HepG2 (cell line): Measurements from ENCODE around the gene ABL2. TPM values are rescaled to one million over a fixed set of nuclear protein-coding genes. Genes with fewer than 3 reads are reported as not detected.

Experiments
- CENPT ChIP-seq: sonication (generic); formaldehyde crosslinking; IDR thresholded peaks from 2 replicates; pipeline ENCODE4 v1.8.0; 2022; ENCODE audit warnings: low read depth, mild to moderate bottlenecking, moderate library complexity, missing genetic modification reagents
- CREB1 ChIP-seq, 2 experiments: fragments of 450-650 bp in 1 of 2; IDR thresholded peaks; 2 replicates each; pipeline ENCODE4 v1.6.1; 2016 to 2017; ENCODE audit warnings: control low read depth in 1 of 2, mild to moderate bottlenecking in 1 of 2, missing compliant biosample characterization in 1 of 2, missing genetic modification characterization in 1 of 2
- EZH2 ChIP-seq: conservative IDR thresholded peaks from 2 replicates; pipeline ENCODE4 v1.6.1; 2012; ENCODE audit warnings: mild to moderate bottlenecking, low read depth, low read length, moderate library complexity
- FOXO1 ChIP-seq: sonication (generic); formaldehyde crosslinking; IDR thresholded peaks from 2 replicates; pipeline ENCODE4 v1.4.0; 2020; ENCODE audit warnings: missing genetic modification reagents
- GFI1 ChIP-seq: sonication (generic); formaldehyde crosslinking; IDR thresholded peaks from 2 replicates; pipeline ENCODE4 v1.5.0; 2020; ENCODE audit warnings: missing genetic modification reagents, mild to moderate bottlenecking, borderline replicate concordance
- IRF2 ChIP-seq: IDR thresholded peaks from 2 replicates; pipeline ENCODE4 v1.6.1; 2018; ENCODE audit warnings: missing genetic modification reagents, missing compliant biosample characterization
- JUND ChIP-seq: sonication (generic); formaldehyde crosslinking; IDR thresholded peaks from 2 replicates; pipeline ENCODE4 v1.8.0; 2022; ENCODE audit warnings: mild to moderate bottlenecking, missing genetic modification reagents
- KLF9 ChIP-seq: IDR thresholded peaks from 2 replicates; pipeline ENCODE4 v1.6.1; 2016; ENCODE audit warnings: low read depth
- POLR2AphosphoS5 ChIP-seq: IDR thresholded peaks from 2 replicates; pipeline ENCODE4 v1.6.1; 2012; ENCODE audit warnings: low read depth, low read length
- RARG ChIP-seq: sonication (generic); formaldehyde crosslinking; IDR thresholded peaks from 2 replicates; pipeline ENCODE4 v1.4.0; 2020; ENCODE audit warnings: low read depth, mild to moderate bottlenecking, missing genetic modification reagents
- SOX5 ChIP-seq: IDR thresholded peaks from 2 replicates; pipeline ENCODE4 v1.6.1; 2016; ENCODE audit warnings: borderline replicate concordance
- TBX2 ChIP-seq: sonication (generic); formaldehyde crosslinking; IDR thresholded peaks from 2 replicates; pipeline ENCODE4 v1.5.0; 2020; ENCODE audit warnings: missing genetic modification reagents, mild to moderate bottlenecking, borderline replicate concordance
- TCF12 ChIP-seq, 2 experiments: fragments of 450-650 bp in 1 of 2; sonication (generic) in 1 of 2; formaldehyde crosslinking in 1 of 2; IDR thresholded peaks; 2 replicates each; pipeline versions ENCODE4 v1.6.1 to v1.8.0; 2017 to 2022; ENCODE audit warnings: antibody characterized with exemption in 1 of 2, mild to moderate bottlenecking in 1 of 2, missing genetic modification reagents in 1 of 2, moderate library complexity in 1 of 2
- ZBTB1 ChIP-seq: sonication (generic); formaldehyde crosslinking; IDR thresholded peaks from 2 replicates; pipeline ENCODE4 v1.4.0; 2020; ENCODE audit warnings: missing genetic modification reagents, borderline replicate concordance
- ZFX ChIP-seq: sonication (generic); formaldehyde crosslinking; IDR thresholded peaks from 2 replicates; pipeline ENCODE4 v1.4.0; 2020; ENCODE audit warnings: mild to moderate bottlenecking, low read depth, missing genetic modification reagents, moderate library complexity
- ZNF124 ChIP-seq: sonication (generic); formaldehyde crosslinking; IDR thresholded peaks from 2 replicates; pipeline ENCODE4 v1.4.0; 2020; ENCODE audit warnings: missing genetic modification reagents
- ZNF234 ChIP-seq: sonication (generic); formaldehyde crosslinking; conservative IDR thresholded peaks from 2 replicates; pipeline ENCODE4 v1.5.1; 2020; ENCODE audit warnings: mild to moderate bottlenecking, missing genetic modification reagents
- ZNF383 ChIP-seq: sonication (generic); formaldehyde crosslinking; IDR thresholded peaks from 2 replicates; pipeline ENCODE4 v1.4.0; 2020; ENCODE audit warnings: missing genetic modification reagents, mild to moderate bottlenecking, borderline replicate concordance
- ZNF563 ChIP-seq: sonication (generic); formaldehyde crosslinking; IDR thresholded peaks from 2 replicates; pipeline ENCODE4 v1.8.0; 2022; ENCODE audit warnings: mild to moderate bottlenecking, moderate library complexity, missing genetic modification reagents
- ZNF616 ChIP-seq: sonication (generic); formaldehyde crosslinking; IDR thresholded peaks from 2 replicates; pipeline ENCODE4 v1.5.0; 2020; ENCODE audit warnings: low read depth, mild to moderate bottlenecking, missing genetic modification reagents
- ZNF746 ChIP-seq: sonication (generic); formaldehyde crosslinking; IDR thresholded peaks from 2 replicates; pipeline ENCODE4 v1.8.0; 2022; ENCODE audit warnings: mild to moderate bottlenecking, missing genetic modification reagents
- ZNF780A ChIP-seq: sonication (generic); formaldehyde crosslinking; IDR thresholded peaks from 2 replicates; pipeline ENCODE4 v1.8.0; 2022; ENCODE audit warnings: mild to moderate bottlenecking, missing genetic modification reagents, moderate library complexity
- polyA plus RNA-seq, 8 experiments: library from polyadenylated mRNA; depleted of rRNA in 3 of 8; stranded (reverse) in 7 of 8; unstranded in 1 of 8; fragments of >200 nt; fragmentation: Illumina TruSeq in 4 of 8; extraction: Trizol in 4 of 8; gene quantifications; 2 replicates each; pipeline versions ENCODE4 v1.2.1 to v1.2.3, GENCODE V29; 2011 to 2016; ENCODE audit warnings: low read depth in 4 of 8, missing spikeins in 1 of 8, mixed read lengths in 1 of 8; ENCODE audit not compliant: insufficient read depth in 1 of 8
- total RNA-seq, 5 experiments: library from RNA; depleted of rRNA; stranded (reverse); fragments of >200 nt; fragmentation: Illumina TruSeq; extraction: Trizol; gene quantifications; 2 replicates each; pipeline ENCODE4 v1.2.3, GENCODE V29; 2016; ENCODE audit warnings: low read depth in 1 of 5
- TF ChIP-seq, protein P1 (sequence below): sonication (generic); formaldehyde crosslinking; IDR thresholded peaks from 2 replicates; pipeline ENCODE4 v1.4.0; 2020; ENCODE audit warnings: mild to moderate bottlenecking, missing genetic modification reagents
- TF ChIP-seq, protein P2 (sequence below): sonication (generic); formaldehyde crosslinking; IDR thresholded peaks from 2 replicates; pipeline ENCODE4 v1.4.0; 2020; ENCODE audit warnings: missing genetic modification reagents
- TF ChIP-seq, protein P3 (sequence below): sonication (generic); formaldehyde crosslinking; IDR thresholded peaks from 2 replicates; pipeline ENCODE4 v1.8.0; 2022; ENCODE audit warnings: mild to moderate bottlenecking, missing genetic modification reagents, borderline replicate concordance
- TF ChIP-seq, protein P4 (sequence below): sonication (generic); formaldehyde crosslinking; IDR thresholded peaks from 2 replicates; pipeline ENCODE4 v1.4.0; 2020; ENCODE audit warnings: missing genetic modification reagents
- TF ChIP-seq, protein P5 (sequence below): IDR thresholded peaks from 2 replicates; pipeline ENCODE4 v1.6.1; 2016; ENCODE audit warnings: mild to moderate bottlenecking

ABL2 gene
- total and polyA plus RNA-seq, 2 of the 13 experiments (the other 11 are each of a cell fraction or from before 2014, with no cell fraction given): 5.8 to 6.0 TPM

DNA sequence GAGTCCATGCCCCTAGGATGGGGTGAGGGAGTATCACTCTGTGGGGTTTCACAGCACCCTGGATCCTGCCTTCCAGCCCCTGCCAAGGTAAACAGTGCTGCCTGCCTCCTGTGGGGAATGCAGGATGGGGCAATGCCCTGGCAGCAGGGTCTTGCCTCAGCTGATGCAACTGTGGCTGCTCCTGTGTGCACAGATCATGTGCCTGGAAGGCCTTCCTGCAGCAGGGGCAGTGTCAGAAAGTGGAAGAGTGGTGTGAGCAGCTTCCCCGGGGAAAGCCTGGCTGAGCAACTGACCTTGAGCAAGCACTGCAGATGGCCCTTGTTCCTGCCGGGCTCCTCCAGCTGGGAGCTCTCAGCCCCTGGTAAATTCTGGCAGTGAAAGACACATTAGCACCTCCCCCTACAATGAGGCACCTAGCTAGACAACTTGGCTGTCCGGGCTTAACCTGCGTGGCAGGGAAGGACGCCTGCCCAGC, 137.7 kb downstream of the ABL2 start (continued):
- TF ChIP-seq, protein P1, sequence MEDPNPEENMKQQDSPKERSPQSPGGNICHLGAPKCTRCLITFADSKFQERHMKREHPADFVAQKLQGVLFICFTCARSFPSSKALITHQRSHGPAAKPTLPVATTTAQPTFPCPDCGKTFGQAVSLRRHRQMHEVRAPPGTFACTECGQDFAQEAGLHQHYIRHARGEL (CRISPR knock-in tag): no peak
- no peak for TF ChIP-seq ZNF616 (CRISPR knock-in tag)
- no peak for TF ChIP-seq RARG (CRISPR knock-in tag)
- peak; percentile 65; the same call in 1 of the 2 replicates for TF ChIP-seq SOX5 (CRISPR knock-in tag)
- no peak for TF ChIP-seq ZBTB1 (CRISPR knock-in tag)
- TF ChIP-seq ZNF563: no peak
- peak; percentile 66; the same call in 1 of the 2 replicates for TF ChIP-seq TBX2 (CRISPR knock-in tag)
- TF ChIP-seq IRF2 (CRISPR knock-in tag): peak; percentile 34; the same call in 1 of the 2 replicates
- TF ChIP-seq, protein P2, sequence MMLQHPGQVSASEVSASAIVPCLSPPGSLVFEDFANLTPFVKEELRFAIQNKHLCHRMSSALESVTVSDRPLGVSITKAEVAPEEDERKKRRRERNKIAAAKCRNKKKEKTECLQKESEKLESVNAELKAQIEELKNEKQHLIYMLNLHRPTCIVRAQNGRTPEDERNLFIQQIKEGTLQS (CRISPR knock-in tag): peak; percentile 50; the same call in 1 of the 2 replicates
- TF ChIP-seq GFI1 (CRISPR knock-in tag): no peak
- TF ChIP-seq, protein P3, sequence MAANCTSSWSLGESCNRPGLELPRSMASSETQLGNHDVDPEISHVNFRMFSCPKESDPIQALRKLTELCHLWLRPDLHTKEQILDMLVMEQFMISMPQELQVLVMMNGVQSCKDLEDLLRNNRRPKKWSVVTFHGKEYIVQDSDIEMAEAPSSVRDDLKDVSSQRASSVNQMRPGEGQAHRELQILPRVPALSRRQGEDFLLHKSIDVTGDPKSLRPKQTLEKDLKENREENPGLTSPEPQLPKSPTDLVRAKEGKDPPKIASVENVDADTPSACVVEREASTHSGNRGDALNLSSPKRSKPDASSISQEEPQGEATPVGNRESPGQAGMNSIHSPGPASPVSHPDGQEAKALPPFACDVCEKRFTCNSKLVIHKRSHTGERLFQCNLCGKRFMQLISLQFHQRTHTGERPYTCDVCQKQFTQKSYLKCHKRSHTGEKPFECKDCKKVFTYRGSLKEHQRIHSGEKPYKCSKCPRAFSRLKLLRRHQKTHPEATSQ: no peak
- no peak for TF ChIP-seq TCF12 (IDR thresholded peaks at IDR 0.05)
- TF ChIP-seq TCF12 (CRISPR knock-in tag; IDR thresholded peaks at IDR 0.05): no peak
- TF ChIP-seq KLF9: no peak
- TF ChIP-seq, protein P4, sequence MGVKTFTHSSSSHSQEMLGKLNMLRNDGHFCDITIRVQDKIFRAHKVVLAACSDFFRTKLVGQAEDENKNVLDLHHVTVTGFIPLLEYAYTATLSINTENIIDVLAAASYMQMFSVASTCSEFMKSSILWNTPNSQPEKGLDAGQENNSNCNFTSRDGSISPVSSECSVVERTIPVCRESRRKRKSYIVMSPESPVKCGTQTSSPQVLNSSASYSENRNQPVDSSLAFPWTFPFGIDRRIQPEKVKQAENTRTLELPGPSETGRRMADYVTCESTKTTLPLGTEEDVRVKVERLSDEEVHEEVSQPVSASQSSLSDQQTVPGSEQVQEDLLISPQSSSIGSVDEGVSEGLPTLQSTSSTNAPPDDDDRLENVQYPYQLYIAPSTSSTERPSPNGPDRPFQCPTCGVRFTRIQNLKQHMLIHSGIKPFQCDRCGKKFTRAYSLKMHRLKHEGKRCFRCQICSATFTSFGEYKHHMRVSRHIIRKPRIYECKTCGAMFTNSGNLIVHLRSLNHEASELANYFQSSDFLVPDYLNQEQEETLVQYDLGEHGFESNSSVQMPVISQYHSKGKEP: no peak
- TF ChIP-seq ZNF780A (CRISPR knock-in tag): peak; percentile 75; the same call in 1 of the 2 replicates
- TF ChIP-seq ZNF746 (CRISPR knock-in tag): no peak
- TF ChIP-seq JUND (CRISPR knock-in tag): no peak
- TF ChIP-seq CREB1 (IDR thresholded peaks at IDR 0.05): no peak
- no peak for TF ChIP-seq CREB1 (CRISPR knock-in tag; IDR thresholded peaks at IDR 0.05)
- TF ChIP-seq CENPT (CRISPR knock-in tag): no peak
- TF ChIP-seq, protein P5, sequence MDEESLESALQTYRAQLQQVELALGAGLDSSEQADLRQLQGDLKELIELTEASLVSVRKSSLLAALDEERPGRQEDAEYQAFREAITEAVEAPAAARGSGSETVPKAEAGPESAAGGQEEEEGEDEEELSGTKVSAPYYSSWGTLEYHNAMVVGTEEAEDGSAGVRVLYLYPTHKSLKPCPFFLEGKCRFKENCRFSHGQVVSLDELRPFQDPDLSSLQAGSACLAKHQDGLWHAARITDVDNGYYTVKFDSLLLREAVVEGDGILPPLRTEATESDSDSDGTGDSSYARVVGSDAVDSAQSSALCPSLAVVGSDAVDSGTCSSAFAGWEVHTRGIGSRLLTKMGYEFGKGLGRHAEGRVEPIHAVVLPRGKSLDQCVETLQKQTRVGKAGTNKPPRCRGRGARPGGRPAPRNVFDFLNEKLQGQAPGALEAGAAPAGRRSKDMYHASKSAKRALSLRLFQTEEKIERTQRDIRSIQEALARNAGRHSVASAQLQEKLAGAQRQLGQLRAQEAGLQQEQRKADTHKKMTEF (CRISPR knock-in tag): peak; percentile 68
- no peak for TF ChIP-seq EZH2
- peak; percentile 51; the same call in 1 of the 2 replicates for TF ChIP-seq ZFX (CRISPR knock-in tag)
- TF ChIP-seq FOXO1 (CRISPR knock-in tag): peak; percentile 41; the same call in 1 of the 2 replicates
- TF ChIP-seq ZNF383: no peak
- no peak for TF ChIP-seq ZNF234
- no peak for TF ChIP-seq POLR2AphosphoS5
- no peak for TF ChIP-seq ZNF124 (CRISPR knock-in tag)
